Measurements from ENCODE around the gene RAB26. TPM values are rescaled to one million over a fixed set of nuclear protein-coding genes. Genes with fewer than 3 reads are reported as not detected.

Gene RAB26
- total and polyA plus RNA-seq, 2 of the 13 experiments (the other 11 are each of a cell fraction or from before 2014, with no cell fraction given) = 0.86 to 3.6 TPM

DNA sequence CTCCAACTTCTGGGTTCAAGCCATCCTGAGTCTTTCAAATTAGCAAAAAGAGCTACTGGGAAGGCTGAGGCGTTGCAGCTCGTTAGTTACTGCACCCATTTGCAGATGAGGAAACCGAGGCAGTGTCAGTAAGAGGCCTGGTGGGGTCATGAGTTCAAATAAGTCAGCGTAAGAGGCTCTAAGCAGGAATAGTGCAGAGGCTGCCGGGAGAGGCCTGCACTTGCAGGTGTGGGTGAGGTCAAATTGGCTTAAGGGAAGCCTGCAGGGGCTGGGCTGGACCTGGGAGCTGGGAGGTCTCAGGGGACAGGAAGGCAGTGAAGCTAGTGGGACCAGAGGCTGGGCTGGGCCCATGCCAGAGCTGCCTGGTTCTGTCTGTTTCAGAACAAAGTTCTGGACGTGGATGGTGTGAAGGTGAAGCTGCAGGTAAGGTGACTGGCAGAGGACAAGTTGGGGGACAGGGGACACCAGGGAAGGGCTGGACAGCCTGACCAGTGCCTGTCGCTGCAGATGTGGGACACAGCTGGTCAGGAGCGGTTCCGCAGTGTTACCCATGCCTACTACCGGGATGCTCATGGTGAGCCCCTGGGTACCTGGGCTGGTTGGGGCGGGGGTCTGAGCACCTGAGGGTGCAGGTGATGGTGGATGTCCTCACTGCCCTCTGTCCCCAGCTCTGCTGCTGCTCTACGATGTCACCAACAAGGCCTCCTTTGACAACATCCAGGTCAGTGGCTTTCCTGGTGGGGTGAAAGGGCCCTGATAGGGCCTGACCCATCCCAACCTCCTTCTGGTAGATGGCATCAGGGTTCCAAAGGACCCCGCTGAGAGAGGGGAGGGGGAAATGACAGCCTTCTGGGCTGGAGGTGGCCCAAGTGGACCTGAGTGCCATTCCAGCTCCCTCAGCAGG, 3.0 kb downstream of the RAB26 start (continued):
- no peak for TF ChIP-seq ZNF747 (CRISPR knock-in tag; IDR thresholded peaks at IDR 0.05; ENCODE audit: borderline replicate concordance)
- TF ChIP-seq, protein P1, sequence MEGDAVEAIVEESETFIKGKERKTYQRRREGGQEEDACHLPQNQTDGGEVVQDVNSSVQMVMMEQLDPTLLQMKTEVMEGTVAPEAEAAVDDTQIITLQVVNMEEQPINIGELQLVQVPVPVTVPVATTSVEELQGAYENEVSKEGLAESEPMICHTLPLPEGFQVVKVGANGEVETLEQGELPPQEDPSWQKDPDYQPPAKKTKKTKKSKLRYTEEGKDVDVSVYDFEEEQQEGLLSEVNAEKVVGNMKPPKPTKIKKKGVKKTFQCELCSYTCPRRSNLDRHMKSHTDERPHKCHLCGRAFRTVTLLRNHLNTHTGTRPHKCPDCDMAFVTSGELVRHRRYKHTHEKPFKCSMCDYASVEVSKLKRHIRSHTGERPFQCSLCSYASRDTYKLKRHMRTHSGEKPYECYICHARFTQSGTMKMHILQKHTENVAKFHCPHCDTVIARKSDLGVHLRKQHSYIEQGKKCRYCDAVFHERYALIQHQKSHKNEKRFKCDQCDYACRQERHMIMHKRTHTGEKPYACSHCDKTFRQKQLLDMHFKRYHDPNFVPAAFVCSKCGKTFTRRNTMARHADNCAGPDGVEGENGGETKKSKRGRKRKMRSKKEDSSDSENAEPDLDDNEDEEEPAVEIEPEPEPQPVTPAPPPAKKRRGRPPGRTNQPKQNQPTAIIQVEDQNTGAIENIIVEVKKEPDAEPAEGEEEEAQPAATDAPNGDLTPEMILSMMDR (CRISPR knock-in tag; IDR thresholded peaks at IDR 0.05) = 0 out of 2 replicates have a peak, but pooled peaks have one; percentile 4
- TF ChIP-seq, protein P2, sequence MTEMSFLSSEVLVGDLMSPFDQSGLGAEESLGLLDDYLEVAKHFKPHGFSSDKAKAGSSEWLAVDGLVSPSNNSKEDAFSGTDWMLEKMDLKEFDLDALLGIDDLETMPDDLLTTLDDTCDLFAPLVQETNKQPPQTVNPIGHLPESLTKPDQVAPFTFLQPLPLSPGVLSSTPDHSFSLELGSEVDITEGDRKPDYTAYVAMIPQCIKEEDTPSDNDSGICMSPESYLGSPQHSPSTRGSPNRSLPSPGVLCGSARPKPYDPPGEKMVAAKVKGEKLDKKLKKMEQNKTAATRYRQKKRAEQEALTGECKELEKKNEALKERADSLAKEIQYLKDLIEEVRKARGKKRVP (CRISPR knock-in tag; IDR thresholded peaks at IDR 0.05) = no peak
- TF ChIP-seq TSC22D2 (CRISPR knock-in tag; IDR thresholded peaks at IDR 0.05; ENCODE audit: borderline replicate concordance) = no peak
- TF ChIP-seq ZNF329 (CRISPR knock-in tag; IDR thresholded peaks at IDR 0.05; ENCODE audit: low read depth) = 0 out of 2 replicates have a peak, but pooled peaks have one; percentile 47
- TF ChIP-seq, protein P3, sequence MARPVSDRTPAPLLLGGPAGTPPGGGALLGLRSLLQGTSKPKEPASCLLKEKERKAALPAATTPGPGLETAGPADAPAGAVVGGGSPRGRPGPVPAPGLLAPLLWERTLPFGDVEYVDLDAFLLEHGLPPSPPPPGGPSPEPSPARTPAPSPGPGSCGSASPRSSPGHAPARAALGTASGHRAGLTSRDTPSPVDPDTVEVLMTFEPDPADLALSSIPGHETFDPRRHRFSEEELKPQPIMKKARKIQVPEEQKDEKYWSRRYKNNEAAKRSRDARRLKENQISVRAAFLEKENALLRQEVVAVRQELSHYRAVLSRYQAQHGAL (CRISPR knock-in tag; IDR thresholded peaks at IDR 0.05; ENCODE audit: not compliant biosample characterization) = no peak
- TF ChIP-seq, protein P4, sequence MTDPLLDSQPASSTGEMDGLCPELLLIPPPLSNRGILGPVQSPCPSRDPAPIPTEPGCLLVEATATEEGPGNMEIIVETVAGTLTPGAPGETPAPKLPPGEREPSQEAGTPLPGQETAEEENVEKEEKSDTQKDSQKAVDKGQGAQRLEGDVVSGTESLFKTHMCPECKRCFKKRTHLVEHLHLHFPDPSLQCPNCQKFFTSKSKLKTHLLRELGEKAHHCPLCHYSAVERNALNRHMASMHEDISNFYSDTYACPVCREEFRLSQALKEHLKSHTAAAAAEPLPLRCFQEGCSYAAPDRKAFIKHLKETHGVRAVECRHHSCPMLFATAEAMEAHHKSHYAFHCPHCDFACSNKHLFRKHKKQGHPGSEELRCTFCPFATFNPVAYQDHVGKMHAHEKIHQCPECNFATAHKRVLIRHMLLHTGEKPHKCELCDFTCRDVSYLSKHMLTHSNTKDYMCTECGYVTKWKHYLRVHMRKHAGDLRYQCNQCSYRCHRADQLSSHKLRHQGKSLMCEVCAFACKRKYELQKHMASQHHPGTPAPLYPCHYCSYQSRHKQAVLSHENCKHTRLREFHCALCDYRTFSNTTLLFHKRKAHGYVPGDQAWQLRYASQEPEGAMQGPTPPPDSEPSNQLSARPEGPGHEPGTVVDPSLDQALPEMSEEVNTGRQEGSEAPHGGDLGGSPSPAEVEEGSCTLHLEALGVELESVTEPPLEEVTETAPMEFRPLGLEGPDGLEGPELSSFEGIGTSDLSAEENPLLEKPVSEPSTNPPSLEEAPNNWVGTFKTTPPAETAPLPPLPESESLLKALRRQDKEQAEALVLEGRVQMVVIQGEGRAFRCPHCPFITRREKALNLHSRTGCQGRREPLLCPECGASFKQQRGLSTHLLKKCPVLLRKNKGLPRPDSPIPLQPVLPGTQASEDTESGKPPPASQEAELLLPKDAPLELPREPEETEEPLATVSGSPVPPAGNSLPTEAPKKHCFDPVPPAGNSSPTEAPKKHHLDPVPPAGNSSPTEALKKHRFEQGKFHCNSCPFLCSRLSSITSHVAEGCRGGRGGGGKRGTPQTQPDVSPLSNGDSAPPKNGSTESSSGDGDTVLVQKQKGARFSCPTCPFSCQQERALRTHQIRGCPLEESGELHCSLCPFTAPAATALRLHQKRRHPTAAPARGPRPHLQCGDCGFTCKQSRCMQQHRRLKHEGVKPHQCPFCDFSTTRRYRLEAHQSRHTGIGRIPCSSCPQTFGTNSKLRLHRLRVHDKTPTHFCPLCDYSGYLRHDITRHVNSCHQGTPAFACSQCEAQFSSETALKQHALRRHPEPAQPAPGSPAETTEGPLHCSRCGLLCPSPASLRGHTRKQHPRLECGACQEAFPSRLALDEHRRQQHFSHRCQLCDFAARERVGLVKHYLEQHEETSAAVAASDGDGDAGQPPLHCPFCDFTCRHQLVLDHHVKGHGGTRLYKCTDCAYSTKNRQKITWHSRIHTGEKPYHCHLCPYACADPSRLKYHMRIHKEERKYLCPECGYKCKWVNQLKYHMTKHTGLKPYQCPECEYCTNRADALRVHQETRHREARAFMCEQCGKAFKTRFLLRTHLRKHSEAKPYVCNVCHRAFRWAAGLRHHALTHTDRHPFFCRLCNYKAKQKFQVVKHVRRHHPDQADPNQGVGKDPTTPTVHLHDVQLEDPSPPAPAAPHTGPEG (CRISPR knock-in tag; IDR thresholded peaks at IDR 0.05) = peak; percentile 72; the same call in 1 of the 2 replicates
- TF ChIP-seq ATF7-NPFF (CRISPR knock-in tag; IDR thresholded peaks at IDR 0.05; ENCODE audit: low read depth) = 0 out of 2 replicates have a peak, but pooled peaks have one; percentile 10
- peak; percentile 55; the same call in 1 of the 2 replicates for TF ChIP-seq HOXA5 (CRISPR knock-in tag; IDR thresholded peaks at IDR 0.05)
- TF ChIP-seq RBM22 (optimal IDR thresholded peaks at IDR 0.05; ENCODE audit: low read length) = peak; percentile 96
- TF ChIP-seq ZNF326 (CRISPR knock-in tag; IDR thresholded peaks at IDR 0.05; ENCODE audit: borderline replicate concordance) = peak; percentile 88; the same call in 1 of the 2 replicates
- TF ChIP-seq, protein P5, sequence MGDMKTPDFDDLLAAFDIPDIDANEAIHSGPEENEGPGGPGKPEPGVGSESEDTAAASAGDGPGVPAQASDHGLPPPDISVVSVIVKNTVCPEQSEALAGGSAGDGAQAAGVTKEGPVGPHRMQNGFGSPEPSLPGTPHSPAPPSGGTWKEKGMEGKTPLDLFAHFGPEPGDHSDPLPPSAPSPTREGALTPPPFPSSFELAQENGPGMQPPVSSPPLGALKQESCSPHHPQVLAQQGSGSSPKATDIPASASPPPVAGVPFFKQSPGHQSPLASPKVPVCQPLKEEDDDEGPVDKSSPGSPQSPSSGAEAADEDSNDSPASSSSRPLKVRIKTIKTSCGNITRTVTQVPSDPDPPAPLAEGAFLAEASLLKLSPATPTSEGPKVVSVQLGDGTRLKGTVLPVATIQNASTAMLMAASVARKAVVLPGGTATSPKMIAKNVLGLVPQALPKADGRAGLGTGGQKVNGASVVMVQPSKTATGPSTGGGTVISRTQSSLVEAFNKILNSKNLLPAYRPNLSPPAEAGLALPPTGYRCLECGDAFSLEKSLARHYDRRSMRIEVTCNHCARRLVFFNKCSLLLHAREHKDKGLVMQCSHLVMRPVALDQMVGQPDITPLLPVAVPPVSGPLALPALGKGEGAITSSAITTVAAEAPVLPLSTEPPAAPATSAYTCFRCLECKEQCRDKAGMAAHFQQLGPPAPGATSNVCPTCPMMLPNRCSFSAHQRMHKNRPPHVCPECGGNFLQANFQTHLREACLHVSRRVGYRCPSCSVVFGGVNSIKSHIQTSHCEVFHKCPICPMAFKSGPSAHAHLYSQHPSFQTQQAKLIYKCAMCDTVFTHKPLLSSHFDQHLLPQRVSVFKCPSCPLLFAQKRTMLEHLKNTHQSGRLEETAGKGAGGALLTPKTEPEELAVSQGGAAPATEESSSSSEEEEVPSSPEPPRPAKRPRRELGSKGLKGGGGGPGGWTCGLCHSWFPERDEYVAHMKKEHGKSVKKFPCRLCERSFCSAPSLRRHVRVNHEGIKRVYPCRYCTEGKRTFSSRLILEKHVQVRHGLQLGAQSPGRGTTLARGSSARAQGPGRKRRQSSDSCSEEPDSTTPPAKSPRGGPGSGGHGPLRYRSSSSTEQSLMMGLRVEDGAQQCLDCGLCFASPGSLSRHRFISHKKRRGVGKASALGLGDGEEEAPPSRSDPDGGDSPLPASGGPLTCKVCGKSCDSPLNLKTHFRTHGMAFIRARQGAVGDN (CRISPR knock-in tag; IDR thresholded peaks at IDR 0.05) = peak; percentile 11; the same call in 1 of the 2 replicates
